ENCODE data around the gene HOXA7. TPM values are rescaled to one million over a fixed set of nuclear protein-coding genes. Genes with fewer than 3 reads are reported as not detected.

Gene HOXA7
- total and polyA plus RNA-seq, 7 donors, result 2.9 to 10.2 (median 6.2) TPM

GRCh38 chr7:27116962-27117886 is 39.3 kb downstream of the HOXA7 start:
- H3K4me1 ChIP-seq, result peaks cover 30% of the 10 kb centered on the region
- ATAC-seq (no peak), DNase-seq (no peak)
- no peaks in the 10 kb centered on the region for H3K27me3 ChIP-seq (ENCODE audit: insufficient read depth in 3 of 3, low read length in 2 of 3)
- H3K4me3 ChIP-seq, result peak overlapping the region; percentile 46
- peak overlapping the region; percentile 64 for H3K27ac ChIP-seq
- 62 to 71% (median 70%) methylated on average over 12 of the region's 12 CpGs for WGBS, 3 donors
- H3K36me3 ChIP-seq (ENCODE audit: insufficient read depth in 1 of 2, low read depth in 1 of 2), result peaks cover 0 to 8% of the 10 kb centered on the region in 2 donors
- intact Hi-C loops (cut with DNase I), result no loop called here
- TF ChIP-seq CTCF (IDR thresholded peaks at IDR 0.05), result no peak
- no peaks in the 10 kb centered on the region for H3K9me3 ChIP-seq

GRCh38 chr7:27116031-27116961 is 40.2 kb downstream of the HOXA7 start:
- H3K27me3 ChIP-seq (ENCODE audit: insufficient read depth in 3 of 3, low read length in 2 of 3), result no peaks in the 10 kb centered on the region
- intact Hi-C loops (cut with DNase I), result no loop called here
- DNase-seq (no peak), ATAC-seq (no peak)
- H3K36me3 ChIP-seq (ENCODE audit: insufficient read depth in 1 of 2, low read depth in 1 of 2), result peaks cover 0 to 2% of the 10 kb centered on the region in 2 donors
- no peak for TF ChIP-seq CTCF (IDR thresholded peaks at IDR 0.05)
- WGBS, 3 donors, result 71 to 78% (median 74%) methylated on average over 20 of the region's 20 CpGs
- H3K4me3 ChIP-seq, result peak overlapping the region; percentile 46
- H3K9me3 ChIP-seq, result no peaks in the 10 kb centered on the region
- H3K4me1 ChIP-seq, result peaks cover 34% of the 10 kb centered on the region
- H3K27ac ChIP-seq, result peak overlapping the region; percentile 64

- Histone ChIP-seq H3K4me1 (peaks cover 34% of the 10 kb centered on the region), H3K4me3 (peak overlapping the region; percentile 46), H3K27me3 (ENCODE audit: insufficient read depth in 3 of 3, low read length in 2 of 3) (no peaks in the 10 kb centered on the region), H3K9me3 (no peaks in the 10 kb centered on the region), H3K36me3 (ENCODE audit: insufficient read depth in 1 of 2, low read depth in 1 of 2) (peaks cover 0 to 2% of the 10 kb centered on the region in 2 donors), H3K27ac (peak overlapping the region; percentile 64)
- peak in 1 of 2 donors; percentile 49 for DNase-seq
- no peak for ATAC-seq
- no peak for TF ChIP-seq CTCF (IDR thresholded peaks at IDR 0.05)
- intact Hi-C loops (cut with DNase I), result no loop called here
- WGBS, 3 donors, result 66 to 72% (median 71%) methylated on average over 45 of the region's 45 CpGs
Measured at GRCh38 chr7:27115221-27116026, 41.1 kb downstream of the HOXA7 start.

GRCh38 chr7:27114881-27115220 is 41.6 kb downstream of the HOXA7 start:
- Histone ChIP-seq H3K27ac (peak overlapping the region; percentile 64), H3K36me3 (ENCODE audit: insufficient read depth in 1 of 2, low read depth in 1 of 2) (peaks cover 0 to 2% of the 10 kb centered on the region in 2 donors), H3K27me3 (ENCODE audit: insufficient read depth in 3 of 3, low read length in 2 of 3) (no peaks in the 10 kb centered on the region), H3K4me1 (peaks cover 33% of the 10 kb centered on the region), H3K9me3 (no peaks in the 10 kb centered on the region), H3K4me3 (peak overlapping the region; percentile 46)
- ATAC-seq (no peak), DNase-seq (no peak)
- intact Hi-C loops (cut with DNase I), result no loop called here
- TF ChIP-seq CTCF (IDR thresholded peaks at IDR 0.05), result no peak
- 70 to 72% (median 70%) methylated on average over 6 of the region's 6 CpGs for WGBS, 3 donors
